H1 (cell line): ENCODE measurements around the gene FAT1.

Source experiments
- CBX5 ChIP-seq: fragments of 300-800, 300-1000 bp; sonication (generic); IDR thresholded peaks from 2 replicates; pipeline ENCODE4 v1.7.1; 2016; ENCODE audit warnings: antibody characterized with exemption, low read length, low read depth
- EP300 ChIP-seq, 2 experiments: IDR thresholded peaks; 1 replicate in 1 of 2; 2 replicates in 1 of 2; pipeline ENCODE4 v1.6.1; 2011 to 2012; ENCODE audit warnings: low read depth in 2 of 2, low read length in 2 of 2, mild to moderate bottlenecking in 2 of 2, borderline replicate concordance in 1 of 2, inconsistent platforms in 1 of 2, moderate library complexity in 1 of 2
- EZH2 ChIP-seq: fragments of 200-600 bp; sonication (generic); IDR thresholded peaks from 2 replicates; pipeline ENCODE4 v1.7.1; 2012; ENCODE audit warnings: low read depth, mild to moderate bottlenecking, moderate library complexity, low read length, inconsistent platforms; ENCODE audit not compliant: severe bottlenecking
- POLR2AphosphoS5 ChIP-seq: IDR thresholded peaks from 2 replicates; pipeline ENCODE4 v1.6.1; 2011; ENCODE audit warnings: low read depth, low read length
- SIN3A ChIP-seq, 2 experiments: IDR thresholded peaks in 1 of 2; conservative IDR thresholded peaks in 1 of 2; 2 replicates each; pipeline ENCODE4 v1.6.1; 2011 to 2012; ENCODE audit warnings: low read length in 2 of 2, improper control_type of control experiment in 1 of 2, low read depth in 1 of 2, mild to moderate bottlenecking in 1 of 2
- TEAD4 ChIP-seq: IDR thresholded peaks from 2 replicates; pipeline ENCODE4 v1.6.1; 2012; ENCODE audit warnings: low read depth, low read length, inconsistent platforms, mixed read lengths
- TF ChIP-seq, protein P1 (sequence below), 3 experiments: IDR thresholded peaks; 1 replicate in 2 of 3; 2 replicates in 1 of 3; pipeline versions ENCODE4 v1.5.1 to v1.6.1; 2011; ENCODE audit warnings: low read length in 3 of 3, mild to moderate bottlenecking in 3 of 3, inconsistent platforms in 2 of 3, low read depth in 1 of 3, moderate library complexity in 1 of 3; ENCODE audit not compliant: insufficient read depth in 1 of 3; ENCODE audit errors: control extremely low read depth in 1 of 3
- TF ChIP-seq, protein P2 (sequence below): IDR thresholded peaks from 2 replicates; pipeline ENCODE4 v1.6.1; 2012; ENCODE audit warnings: inconsistent platforms

DNA sequence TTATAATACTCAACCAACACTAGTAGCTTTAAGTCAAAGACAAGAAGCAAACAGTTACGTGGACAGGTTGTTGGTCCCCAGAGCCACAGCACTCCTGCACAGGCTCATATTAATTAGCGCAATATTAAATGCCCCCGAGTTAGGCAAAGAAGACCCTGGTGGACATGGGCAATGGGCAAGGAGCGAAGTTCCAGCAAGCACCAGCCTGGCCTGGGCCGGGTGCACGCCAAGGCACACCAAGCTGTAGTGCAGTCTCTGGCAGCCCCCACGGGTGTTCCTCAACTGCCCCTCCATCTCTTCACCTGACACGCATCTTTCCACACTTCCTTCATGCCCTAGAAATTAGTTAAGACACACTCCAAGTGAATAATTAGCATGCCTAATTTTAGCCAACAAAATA, 20.1 kb downstream of the FAT1 start:
- no peak for TF ChIP-seq TEAD4
- TF ChIP-seq, protein P1, sequence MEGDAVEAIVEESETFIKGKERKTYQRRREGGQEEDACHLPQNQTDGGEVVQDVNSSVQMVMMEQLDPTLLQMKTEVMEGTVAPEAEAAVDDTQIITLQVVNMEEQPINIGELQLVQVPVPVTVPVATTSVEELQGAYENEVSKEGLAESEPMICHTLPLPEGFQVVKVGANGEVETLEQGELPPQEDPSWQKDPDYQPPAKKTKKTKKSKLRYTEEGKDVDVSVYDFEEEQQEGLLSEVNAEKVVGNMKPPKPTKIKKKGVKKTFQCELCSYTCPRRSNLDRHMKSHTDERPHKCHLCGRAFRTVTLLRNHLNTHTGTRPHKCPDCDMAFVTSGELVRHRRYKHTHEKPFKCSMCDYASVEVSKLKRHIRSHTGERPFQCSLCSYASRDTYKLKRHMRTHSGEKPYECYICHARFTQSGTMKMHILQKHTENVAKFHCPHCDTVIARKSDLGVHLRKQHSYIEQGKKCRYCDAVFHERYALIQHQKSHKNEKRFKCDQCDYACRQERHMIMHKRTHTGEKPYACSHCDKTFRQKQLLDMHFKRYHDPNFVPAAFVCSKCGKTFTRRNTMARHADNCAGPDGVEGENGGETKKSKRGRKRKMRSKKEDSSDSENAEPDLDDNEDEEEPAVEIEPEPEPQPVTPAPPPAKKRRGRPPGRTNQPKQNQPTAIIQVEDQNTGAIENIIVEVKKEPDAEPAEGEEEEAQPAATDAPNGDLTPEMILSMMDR (IDR thresholded peaks at IDR 0.05; ENCODE audit: control extremely low read depth in 1 of 3, insufficient read depth in 1 of 3, low read depth in 1 of 3, low read length in 3 of 3) = no peak
- no peak for TF ChIP-seq POLR2AphosphoS5
- TF ChIP-seq SIN3A (conservative IDR thresholded peaks at IDR 0.05 in 1 of 2, IDR thresholded peaks at IDR 0.05 in 1 of 2; ENCODE audit: low read depth in 1 of 2, low read length in 2 of 2) = no peak
- TF ChIP-seq EP300 (IDR thresholded peaks at IDR 0.05; ENCODE audit: borderline replicate concordance in 1 of 2, low read depth in 2 of 2, low read length in 2 of 2) = no peak
- TF ChIP-seq EZH2 = no peak
- no peak for TF ChIP-seq CBX5
- TF ChIP-seq, protein P2, sequence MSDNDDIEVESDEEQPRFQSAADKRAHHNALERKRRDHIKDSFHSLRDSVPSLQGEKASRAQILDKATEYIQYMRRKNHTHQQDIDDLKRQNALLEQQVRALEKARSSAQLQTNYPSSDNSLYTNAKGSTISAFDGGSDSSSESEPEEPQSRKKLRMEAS = no peak
